ENCODE results near the gene BHLHE40. TPM values are rescaled to one million over a fixed set of nuclear protein-coding genes. Genes with fewer than 3 reads are reported as not detected.

Gene BHLHE40
- polyA plus RNA-seq, 1 donor from 2014 or later: not detected

GRCh38 chr3:4996771-4997291 lies 17.6 kb downstream of the BHLHE40 start:
- Histone ChIP-seq H3F3A (ENCODE audit: insufficient read depth, low read length, poor library complexity, severe bottlenecking) (no peaks in the 10 kb centered on the region), H4K20me1 (ENCODE audit: insufficient read depth) (no peaks in the 10 kb centered on the region), H3K9me3 (ENCODE audit: low read length) (no peaks in the 10 kb centered on the region), H3K9ac (ENCODE audit: low read length) (no peak overlapping the region), H3K27ac (ENCODE audit: low read length) (no peak overlapping the region), H3K79me2 (replicated peaks; ENCODE audit: insufficient read depth, low read length) (no peaks in the 10 kb centered on the region), H3K27me3 (ENCODE audit: insufficient read depth, low read depth, low read length) (no peaks in the 10 kb centered on the region), H3K4me2 (ENCODE audit: low read length) (no peak overlapping the region), H2AFZ (ENCODE audit: low read depth, low read length) (no peak overlapping the region), H3K9me2 (ENCODE audit: insufficient read depth, low read length) (no peaks in the 10 kb centered on the region), H3K36me3 (ENCODE audit: insufficient read depth, low read length) (no peaks in the 10 kb centered on the region), H3K4me3 (ENCODE audit: low read length) (no peak overlapping the region)
- no peak for TF ChIP-seq SMC3 (conservative IDR thresholded peaks at IDR 0.05; ENCODE audit: poor library complexity)
- TF ChIP-seq EZH2 (IDR thresholded peaks at IDR 0.05; ENCODE audit: borderline replicate concordance, insufficient read depth, low read length, poor library complexity, severe bottlenecking): no peak
- no peak for TF ChIP-seq TAF1 (IDR thresholded peaks at IDR 0.05; ENCODE audit: low read depth)
- no peak for TF ChIP-seq POLR2AphosphoS5 (IDR thresholded peaks at IDR 0.05)
- no peak for TF ChIP-seq MXI1 (conservative IDR thresholded peaks at IDR 0.05; ENCODE audit: poor library complexity, severe bottlenecking)
- no peak for TF ChIP-seq EP300 (conservative IDR thresholded peaks at IDR 0.05; ENCODE audit: poor library complexity, severe bottlenecking)
- no peak for TF ChIP-seq CTCF (IDR thresholded peaks at IDR 0.05; ENCODE audit: poor library complexity, severe bottlenecking)
- TF ChIP-seq, protein P1, sequence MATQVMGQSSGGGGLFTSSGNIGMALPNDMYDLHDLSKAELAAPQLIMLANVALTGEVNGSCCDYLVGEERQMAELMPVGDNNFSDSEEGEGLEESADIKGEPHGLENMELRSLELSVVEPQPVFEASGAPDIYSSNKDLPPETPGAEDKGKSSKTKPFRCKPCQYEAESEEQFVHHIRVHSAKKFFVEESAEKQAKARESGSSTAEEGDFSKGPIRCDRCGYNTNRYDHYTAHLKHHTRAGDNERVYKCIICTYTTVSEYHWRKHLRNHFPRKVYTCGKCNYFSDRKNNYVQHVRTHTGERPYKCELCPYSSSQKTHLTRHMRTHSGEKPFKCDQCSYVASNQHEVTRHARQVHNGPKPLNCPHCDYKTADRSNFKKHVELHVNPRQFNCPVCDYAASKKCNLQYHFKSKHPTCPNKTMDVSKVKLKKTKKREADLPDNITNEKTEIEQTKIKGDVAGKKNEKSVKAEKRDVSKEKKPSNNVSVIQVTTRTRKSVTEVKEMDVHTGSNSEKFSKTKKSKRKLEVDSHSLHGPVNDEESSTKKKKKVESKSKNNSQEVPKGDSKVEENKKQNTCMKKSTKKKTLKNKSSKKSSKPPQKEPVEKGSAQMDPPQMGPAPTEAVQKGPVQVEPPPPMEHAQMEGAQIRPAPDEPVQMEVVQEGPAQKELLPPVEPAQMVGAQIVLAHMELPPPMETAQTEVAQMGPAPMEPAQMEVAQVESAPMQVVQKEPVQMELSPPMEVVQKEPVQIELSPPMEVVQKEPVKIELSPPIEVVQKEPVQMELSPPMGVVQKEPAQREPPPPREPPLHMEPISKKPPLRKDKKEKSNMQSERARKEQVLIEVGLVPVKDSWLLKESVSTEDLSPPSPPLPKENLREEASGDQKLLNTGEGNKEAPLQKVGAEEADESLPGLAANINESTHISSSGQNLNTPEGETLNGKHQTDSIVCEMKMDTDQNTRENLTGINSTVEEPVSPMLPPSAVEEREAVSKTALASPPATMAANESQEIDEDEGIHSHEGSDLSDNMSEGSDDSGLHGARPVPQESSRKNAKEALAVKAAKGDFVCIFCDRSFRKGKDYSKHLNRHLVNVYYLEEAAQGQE (IDR thresholded peaks at IDR 0.05; ENCODE audit: borderline replicate concordance): no peak

GRCh38 chr3:4997946-4998345 lies 18.7 kb downstream of the BHLHE40 start:
- H3K9me3 ChIP-seq (ENCODE audit: low read length): no peaks in the 10 kb centered on the region
- H3K27ac ChIP-seq (ENCODE audit: low read length): no peak overlapping the region
- no peak overlapping the region for H2AFZ ChIP-seq (ENCODE audit: low read depth, low read length)
- no peaks in the 10 kb centered on the region for H3K9me2 ChIP-seq (ENCODE audit: insufficient read depth, low read length)
- no peak overlapping the region for H3K4me2 ChIP-seq (ENCODE audit: low read length)
- H3K4me3 ChIP-seq (ENCODE audit: low read length): no peak overlapping the region
- H3F3A ChIP-seq (ENCODE audit: insufficient read depth, low read length, poor library complexity, severe bottlenecking): no peaks in the 10 kb centered on the region
- no peaks in the 10 kb centered on the region for H3K79me2 ChIP-seq (replicated peaks; ENCODE audit: insufficient read depth, low read length)
- no peaks in the 10 kb centered on the region for H3K36me3 ChIP-seq (ENCODE audit: insufficient read depth, low read length)
- TF ChIP-seq POLR2AphosphoS5 (IDR thresholded peaks at IDR 0.05) (no peak), MXI1 (conservative IDR thresholded peaks at IDR 0.05; ENCODE audit: poor library complexity, severe bottlenecking) (no peak), EP300 (conservative IDR thresholded peaks at IDR 0.05; ENCODE audit: poor library complexity, severe bottlenecking) (no peak), TAF1 (IDR thresholded peaks at IDR 0.05; ENCODE audit: low read depth) (no peak), CTCF (IDR thresholded peaks at IDR 0.05; ENCODE audit: poor library complexity, severe bottlenecking) (no peak), EZH2 (IDR thresholded peaks at IDR 0.05; ENCODE audit: borderline replicate concordance, insufficient read depth, low read length, poor library complexity, severe bottlenecking) (no peak), SMC3 (conservative IDR thresholded peaks at IDR 0.05; ENCODE audit: poor library complexity) (no peak), RAD21 (conservative IDR thresholded peaks at IDR 0.05) (no peak)
- TF ChIP-seq, protein P1 (IDR thresholded peaks at IDR 0.05; ENCODE audit: borderline replicate concordance): no peak
- H3K27me3 ChIP-seq (ENCODE audit: insufficient read depth, low read depth, low read length): no peaks in the 10 kb centered on the region
- no peak overlapping the region for H3K9ac ChIP-seq (ENCODE audit: low read length)
- H4K20me1 ChIP-seq (ENCODE audit: insufficient read depth): no peaks in the 10 kb centered on the region

Data from neural cell (in vitro differentiated cells).